ENCODE measurements around the gene MAGIX. TPM values are rescaled to one million over a fixed set of nuclear protein-coding genes. Genes with fewer than 3 reads are reported as not detected.

Gene MAGIX
- polyA plus RNA-seq, 3 donors: 1.1 to 2.0 (median 1.5) TPM

DNA sequence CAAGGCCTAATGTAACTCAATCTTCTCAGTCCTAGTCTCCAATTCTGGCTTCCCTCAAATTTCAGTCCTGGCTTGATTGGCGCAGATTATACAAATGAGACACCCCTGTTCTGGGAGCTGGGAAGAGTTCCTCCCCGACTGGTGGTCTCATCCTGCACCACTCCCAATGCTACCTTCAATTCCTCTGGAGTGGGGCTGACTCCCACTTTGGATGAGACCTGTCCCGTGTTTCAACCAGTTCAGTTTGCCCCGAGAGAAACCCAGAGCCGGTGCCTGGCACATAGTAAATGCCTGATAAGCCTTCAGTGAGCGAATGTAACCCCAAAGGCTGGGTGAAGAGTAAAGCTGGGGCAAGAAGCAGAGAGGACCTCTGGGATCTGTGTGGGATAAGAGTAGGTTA, 41.5 kb downstream of the MAGIX start:
- no peak overlapping the region for H3K4me2 ChIP-seq (replicated peaks; ENCODE audit: extremely low read depth, low read length, poor library complexity, severe bottlenecking)
- H3K9me3 ChIP-seq (replicated peaks in 1 of 2; ENCODE audit: control insufficient read depth in 1 of 2, insufficient read depth in 1 of 2, low read length in 2 of 2): no peaks in the 10 kb centered on the region
- Mint-ChIP-seq H3K36me3 (no peaks in the 10 kb centered on the region), H3K27me3 (ENCODE audit: low read depth in 3 of 3) (peaks cover under 1 to 8% (median 5%) of the 10 kb centered on the region in 3 donors), H3K4me1 (peaks cover 5% of the 10 kb centered on the region), H3K27ac (no peak overlapping the region), H3K4me3 (no peak overlapping the region), H3K9me3 (peaks cover 0 to 2% (median 0%) of the 10 kb centered on the region in 7 donors)
- intact Hi-C loops (cut with micrococcal nuclease): loop anchor here in 1 of 2 donors (5.0 kb wide), 1 partner anchor 33 kb away; the partner anchor contains the start of gene CCDC22
- WGBS (ENCODE audit: insufficient coverage): 100% methylated on average over 3 of the region's 6 CpGs
- no peak overlapping the region for H3K9ac ChIP-seq (ENCODE audit: insufficient read depth, low read length, poor library complexity, severe bottlenecking)
- H3K4me3 ChIP-seq (replicated peaks in 1 of 3; ENCODE audit: low read depth in 2 of 3, low read length in 3 of 3): no peak overlapping the region
- H3K4me1 ChIP-seq (ENCODE audit: control insufficient read depth in 1 of 2, insufficient read depth in 2 of 2, low read length in 2 of 2): peaks cover 9 to 11% of the 10 kb centered on the region in 2 donors
- H3K36me3 ChIP-seq (replicated peaks in 1 of 2; ENCODE audit: control insufficient read depth in 1 of 2, insufficient read depth in 2 of 2, low read length in 2 of 2): no peaks in the 10 kb centered on the region
- H3K27ac ChIP-seq (ENCODE audit: low read depth in 1 of 2, low read length in 2 of 2): no peak overlapping the region
- H3K79me2 ChIP-seq (ENCODE audit: insufficient read depth, low read length): no peaks in the 10 kb centered on the region
- H4K20me1 ChIP-seq (ENCODE audit: insufficient read depth, low read length): no peaks in the 10 kb centered on the region
- DNase-seq: no peak
- no peak overlapping the region for H2AFZ ChIP-seq (ENCODE audit: insufficient read depth, low read depth, low read length, poor library complexity, severe bottlenecking)
- TF ChIP-seq CTCF (IDR thresholded peaks at IDR 0.05): no peak
- H3K27me3 ChIP-seq (ENCODE audit: control insufficient read depth in 2 of 2, insufficient read depth in 2 of 2, low read length in 2 of 2): peaks cover 0 to 6% of the 10 kb centered on the region in 2 donors

- Histone ChIP-seq H3K36me3 (replicated peaks in 1 of 2; ENCODE audit: control insufficient read depth in 1 of 2, insufficient read depth in 2 of 2, low read length in 2 of 2) (no peaks in the 10 kb centered on the region), H3K27ac (ENCODE audit: low read depth in 1 of 2, low read length in 2 of 2) (no peak overlapping the region), H3K27me3 (ENCODE audit: control insufficient read depth in 2 of 2, insufficient read depth in 2 of 2, low read length in 2 of 2) (no peaks in the 10 kb centered on the region), H4K20me1 (ENCODE audit: insufficient read depth, low read length) (no peaks in the 10 kb centered on the region), H3K4me3 (replicated peaks in 1 of 3; ENCODE audit: low read depth in 2 of 3, low read length in 3 of 3) (no peak overlapping the region), H3K4me1 (ENCODE audit: control insufficient read depth in 1 of 2, insufficient read depth in 2 of 2, low read length in 2 of 2) (peaks cover 2 to 9% of the 10 kb centered on the region in 2 donors), H2AFZ (ENCODE audit: insufficient read depth, low read depth, low read length, poor library complexity, severe bottlenecking) (no peak overlapping the region), H3K9ac (ENCODE audit: insufficient read depth, low read length, poor library complexity, severe bottlenecking) (no peak overlapping the region), H3K4me2 (replicated peaks; ENCODE audit: extremely low read depth, low read length, poor library complexity, severe bottlenecking) (no peak overlapping the region), H3K9me3 (replicated peaks in 1 of 2; ENCODE audit: control insufficient read depth in 1 of 2, insufficient read depth in 1 of 2, low read length in 2 of 2) (no peaks in the 10 kb centered on the region), H3K79me2 (ENCODE audit: insufficient read depth, low read length) (no peaks in the 10 kb centered on the region)
- Mint-ChIP-seq H3K9me3 (peaks cover 0 to 3% (median 0%) of the 10 kb centered on the region in 7 donors), H3K36me3 (no peaks in the 10 kb centered on the region), H3K27me3 (ENCODE audit: low read depth in 3 of 3) (peaks cover 0 to 4% (median 1%) of the 10 kb centered on the region in 3 donors), H3K4me3 (no peak overlapping the region), H3K27ac (no peak overlapping the region), H3K4me1 (peaks cover 7% of the 10 kb centered on the region)
- no peak for TF ChIP-seq CTCF (IDR thresholded peaks at IDR 0.05)
- intact Hi-C loops (cut with micrococcal nuclease): loop anchor here in 1 of 2 donors (5.0 kb wide), 1 partner anchor 33 kb away; the partner anchor contains the start of gene CCDC22
- DNase-seq: no peak
- WGBS (ENCODE audit: insufficient coverage): 100% methylated on average over 2 of the region's 4 CpGs
Observed at GRCh38 chrX:49204709-49205108, 42.2 kb downstream of the MAGIX start.
